H1 (cell line): ENCODE measurements around the gene C1RL. TPM values are rescaled to one million over a fixed set of nuclear protein-coding genes. Genes with fewer than 3 reads are reported as not detected.

Experiments
- CTCF ChIA-PET: fragments of 300-600 bp; sonication (Branson Sonifier 250); formaldehyde crosslinking; loops from one replicate; lab custom pipeline; 2021; ENCODE audit not compliant: partially characterized antibody; lab: Charles Lee
- POLR2A ChIA-PET: fragments of 300-600 bp; sonication (Branson Sonifier 250); formaldehyde crosslinking; loops from one replicate; lab custom pipeline; 2021; ENCODE audit warnings: inconsistent platforms; ENCODE audit not compliant: partially characterized antibody; lab: Charles Lee
- DNase-seq, 2 experiments: peaks; one replicate each; pipeline versions ENCODE4 v3.0.0 to v3.0.0-alpha.2; 2010 to 2022; ENCODE audit warnings: low spot score in 2 of 2, low read depth in 1 of 2, mixed read lengths in 1 of 2
- FAIRE-seq: peaks from 2 replicates; lab custom pipeline; 2011; peaks lifted over from hg19 to GRCh38; lab: Jason Lieb, UNC
- H2AFZ ChIP-seq: 2 replicates; pipeline ENCODE4 v1.8.1; 2012; ENCODE audit warnings: low read length, inconsistent platforms
- H2AK5ac ChIP-seq: 2 replicates; pipeline ENCODE4 v1.6.1; 2013; ENCODE audit warnings: low read depth, low read length
- H2BK120ac ChIP-seq: replicated peaks from 2 replicates; pipeline ENCODE3; 2013; ENCODE audit warnings: low read depth, low read length, inconsistent platforms
- H2BK12ac ChIP-seq: 2 replicates; pipeline ENCODE4 v1.6.1; 2013; ENCODE audit warnings: low read depth, low read length
- H2BK15ac ChIP-seq: 2 replicates; pipeline ENCODE4 v1.6.1; 2013; ENCODE audit warnings: low read length
- H2BK20ac ChIP-seq: 2 replicates; pipeline ENCODE4 v1.6.1; 2013; ENCODE audit warnings: low read length
- H2BK5ac ChIP-seq: 2 replicates; pipeline ENCODE4 v1.6.1; 2013; ENCODE audit warnings: low read depth, low read length
- H3K14ac ChIP-seq: 2 replicates; pipeline ENCODE4 v1.6.1; 2013; ENCODE audit warnings: inconsistent platforms; ENCODE audit not compliant: insufficient read length
- H3K18ac ChIP-seq: 2 replicates; pipeline ENCODE4 v1.6.1; 2013; ENCODE audit warnings: low read length; ENCODE audit errors: extremely low read depth
- H3K23ac ChIP-seq: 2 replicates; pipeline ENCODE4 v1.6.1; 2013; ENCODE audit warnings: inconsistent platforms; ENCODE audit not compliant: insufficient read length
- H3K23me2 ChIP-seq: 2 replicates; pipeline ENCODE4 v1.6.1; 2013; ENCODE audit warnings: low read depth, low read length
- H3K27ac ChIP-seq: 2 replicates; pipeline ENCODE4 v1.6.1; 2011; ENCODE audit warnings: low read depth, low read length, inconsistent platforms
- H3K27me3 ChIP-seq, 4 experiments: replicated peaks in 1 of 4; 1 replicate in 1 of 4; 2 replicates in 3 of 4; pipeline versions ENCODE4 v1.6.1 to v1.8.1; 2011 to 2013; ENCODE audit warnings: low read length in 3 of 4, mild to moderate bottlenecking in 3 of 4, inconsistent platforms in 2 of 4, mixed read lengths in 2 of 4, moderate library complexity in 1 of 4; ENCODE audit not compliant: control insufficient read depth in 3 of 4, insufficient read depth in 3 of 4; ENCODE audit errors: extremely low read depth in 1 of 4
- H3K36me3 ChIP-seq, 4 experiments: 2 replicates each; pipeline versions ENCODE4 v1.6.1 to v1.8.1; 2011 to 2013; ENCODE audit warnings: mild to moderate bottlenecking in 4 of 4, low read length in 3 of 4, moderate library complexity in 2 of 4, control low read depth in 1 of 4, inconsistent platforms in 1 of 4; ENCODE audit not compliant: insufficient read depth in 4 of 4, control insufficient read depth in 2 of 4
- H3K4ac ChIP-seq: replicated peaks from 2 replicates; pipeline ENCODE3; 2013; ENCODE audit warnings: low read length, low read depth, mixed read lengths, inconsistent platforms; ENCODE audit not compliant: insufficient read length
- H3K4me1 ChIP-seq, 4 experiments: replicated peaks in 1 of 4; 1 replicate in 1 of 4; 2 replicates in 3 of 4; pipeline versions ENCODE4 v1.6.1 to v1.8.1; 2011 to 2013; ENCODE audit warnings: low read length in 3 of 4, inconsistent platforms in 2 of 4, mixed read lengths in 1 of 4; ENCODE audit not compliant: insufficient read depth in 4 of 4, control insufficient read depth in 3 of 4
- H3K4me2 ChIP-seq, 2 experiments: 2 replicates each; pipeline versions ENCODE4 v1.6.1 to v1.8.1; 2011 to 2013; ENCODE audit warnings: low read depth in 2 of 2, low read length in 2 of 2, control low read depth in 1 of 2, inconsistent platforms in 1 of 2, mild to moderate bottlenecking in 1 of 2; ENCODE audit not compliant: insufficient read depth in 1 of 2
- H3K4me3 ChIP-seq, 4 experiments: fragments of 200-600, 300-600 bp in 1 of 4; sonication (generic), shearing (Covaris generic), sonication (Bioruptor Twin) in 1 of 4; 2 replicates each; pipeline versions ENCODE4 v1.5.1 to v1.8.1; 2011 to 2016; ENCODE audit warnings: low read length in 4 of 4, low read depth in 3 of 4, control low read depth in 2 of 4, inconsistent platforms in 2 of 4, mild to moderate bottlenecking in 2 of 4, mixed read lengths in 1 of 4, moderate library complexity in 1 of 4; ENCODE audit not compliant: insufficient read depth in 2 of 4; ENCODE audit errors: extremely low read depth in 1 of 4
- H3K56ac ChIP-seq: replicated peaks from 2 replicates; pipeline ENCODE3; 2013; ENCODE audit warnings: low read depth, mild to moderate bottlenecking, mixed read lengths, low read length, inconsistent platforms; ENCODE audit not compliant: insufficient read length
- H3K79me1 ChIP-seq: 2 replicates; pipeline ENCODE4 v1.6.1; 2013; ENCODE audit warnings: low read depth, low read length, control low read depth
- H3K79me2 ChIP-seq, 2 experiments: 2 replicates each; pipeline versions ENCODE4 v1.6.1 to v1.8.1; 2012 to 2013; ENCODE audit warnings: low read length in 2 of 2, mild to moderate bottlenecking in 2 of 2, inconsistent platforms in 1 of 2; ENCODE audit not compliant: insufficient read depth in 2 of 2, control insufficient read depth in 1 of 2
- H3K9ac ChIP-seq, 4 experiments: replicated peaks in 1 of 4; 1 replicate in 1 of 4; 2 replicates in 3 of 4; pipeline versions ENCODE4 v1.6.1 to v1.8.1; 2011 to 2013; ENCODE audit warnings: low read depth in 3 of 4, low read length in 3 of 4, control low read depth in 2 of 4, mild to moderate bottlenecking in 2 of 4, moderate library complexity in 2 of 4, inconsistent platforms in 1 of 4; ENCODE audit errors: extremely low read depth in 1 of 4
- H3K9me3 ChIP-seq, 2 experiments: 2 replicates each; pipeline versions ENCODE4 v1.6.1 to v1.8.1; 2012 to 2013; ENCODE audit warnings: mild to moderate bottlenecking in 2 of 2, moderate library complexity in 2 of 2, control low read depth in 1 of 2, inconsistent platforms in 1 of 2, low read depth in 1 of 2, low read length in 1 of 2, mixed read lengths in 1 of 2; ENCODE audit not compliant: insufficient read depth in 2 of 2
- H4K20me1 ChIP-seq, 2 experiments: replicated peaks in 1 of 2; 2 replicates each; pipeline versions ENCODE3 to v1.8.1; 2011 to 2013; ENCODE audit warnings: inconsistent platforms in 2 of 2, low read length in 2 of 2, mild to moderate bottlenecking in 1 of 2; ENCODE audit not compliant: insufficient read depth in 2 of 2, control insufficient read depth in 1 of 2
- H4K5ac ChIP-seq: 2 replicates; pipeline ENCODE4 v1.6.1; 2013; ENCODE audit warnings: low read length, low read depth, mixed read lengths, inconsistent platforms; ENCODE audit not compliant: insufficient read length
- H4K8ac ChIP-seq: 2 replicates; pipeline ENCODE4 v1.8.0; 2013; ENCODE audit warnings: mild to moderate bottlenecking, moderate library complexity, low read length, inconsistent platforms; ENCODE audit not compliant: insufficient read depth; ENCODE audit errors: extremely low read depth
- H4K91ac ChIP-seq: replicated peaks from 2 replicates; pipeline ENCODE3; 2013; ENCODE audit warnings: low read length, mixed read lengths, inconsistent platforms; ENCODE audit not compliant: insufficient read length
- BACH1 ChIP-seq: IDR thresholded peaks from 2 replicates; pipeline ENCODE4 v1.6.1; 2012; ENCODE audit warnings: low read length, improper control_type of control experiment
- CHD1 ChIP-seq: IDR thresholded peaks from 2 replicates; pipeline ENCODE4 v1.6.1; 2012; ENCODE audit warnings: low read depth, low read length, improper control_type of control experiment
- CHD2 ChIP-seq: IDR thresholded peaks from 2 replicates; pipeline ENCODE4 v1.6.1; 2012; ENCODE audit warnings: low read length, improper control_type of control experiment
- HDAC6 ChIP-seq: IDR thresholded peaks from one replicate; pipeline ENCODE4 v1.7.1; 2012; ENCODE audit warnings: low read depth, mild to moderate bottlenecking, inconsistent platforms, low read length, moderate library complexity
- JUN ChIP-seq: IDR thresholded peaks from 2 replicates; pipeline ENCODE4 v1.6.1; 2011; ENCODE audit warnings: low read depth, mild to moderate bottlenecking, improper control_type of control experiment, low read length
- RAD21 ChIP-seq, 2 experiments: IDR thresholded peaks in 1 of 2; conservative IDR thresholded peaks in 1 of 2; 2 replicates each; pipeline ENCODE4 v1.6.1; 2011; ENCODE audit warnings: low read depth in 2 of 2, low read length in 2 of 2, improper control_type of control experiment in 1 of 2, inconsistent platforms in 1 of 2, mild to moderate bottlenecking in 1 of 2, moderate library complexity in 1 of 2
- SIX5 ChIP-seq: IDR thresholded peaks from 2 replicates; pipeline ENCODE4 v1.6.1; 2011; ENCODE audit warnings: mild to moderate bottlenecking, low read depth, low read length
- SP4 ChIP-seq: IDR thresholded peaks from 2 replicates; pipeline ENCODE4 v1.6.1; 2012; ENCODE audit warnings: low read length, inconsistent platforms
- TAF7 ChIP-seq: optimal IDR thresholded peaks from 2 replicates; pipeline ENCODE3; 2011; ENCODE audit warnings: low read depth, mild to moderate bottlenecking, inconsistent platforms, low read length, moderate library complexity, borderline replicate concordance
- WGBS, 2 experiments: shearing (Covaris generic) in 1 of 2; methylation state at CpG; one replicate each; pipeline versions ENCODE4 v1.1.6 to v1.1.7; 2013 to 2015; ENCODE audit warnings: low lambda C conversion rate in 2 of 2, mixed read lengths in 2 of 2, inconsistent platforms in 1 of 2, low coverage in 1 of 2, missing lambda C conversion rate in 1 of 2; ENCODE audit not compliant: insufficient replicate concordance in 2 of 2, insufficient coverage in 1 of 2, insufficient read length in 1 of 2; ENCODE audit errors: extremely low coverage in 1 of 2, missing lambda C conversion rate in 1 of 2; 5-methylcytosine and 5-hydroxymethylcytosine counted together
- polyA plus RNA-seq, 7 experiments: library from polyadenylated mRNA; depleted of rRNA in 3 of 7; stranded (reverse) in 5 of 7; unstranded in 2 of 7; fragments of >200 nt in 5 of 7; fragments of 200-250 nt in 2 of 7; gene quantifications; 1 replicate in 5 of 7; 2 replicates in 1 of 7; 4 replicates in 1 of 7; pipeline versions ENCODE4 v1.2.1 to v1.2.3, GENCODE V29; 2011 to 2013; ENCODE audit warnings: missing spikeins in 2 of 7, mixed read lengths in 2 of 7
- total RNA-seq: library from RNA; stranded (reverse); fragmentation: NEBNext Ultra II Directional; extraction: Animal tissue kit (Norgen Biotek cat#: 25700); gene quantifications from 2 replicates; pipeline ENCODE4 v1.2.1, GENCODE V29; 2021

Gene C1RL
- total and polyA plus RNA-seq, 2 of the 8 experiments (the other 6 are each of a cell fraction or from before 2014, with no cell fraction given): 11.4 to 15.5 TPM

DNA sequence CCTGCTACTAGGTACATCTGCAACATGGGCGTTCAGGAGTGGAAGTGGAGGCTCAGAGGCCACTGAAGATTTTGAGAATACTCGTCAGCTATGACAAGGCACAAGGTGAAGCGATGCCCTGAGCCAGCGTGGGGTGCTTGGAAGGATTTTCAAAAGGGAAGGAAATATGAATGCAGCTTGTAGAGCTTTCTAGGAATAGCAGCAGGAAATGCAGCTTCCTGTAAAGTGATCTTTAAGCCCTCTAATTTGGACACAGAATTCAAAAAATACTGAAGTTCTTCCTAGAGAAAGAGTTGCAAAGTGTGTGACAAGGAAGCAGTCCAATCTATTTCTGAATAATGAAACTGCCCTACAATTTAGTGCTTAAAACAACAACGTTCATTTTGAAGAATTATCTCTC lies 61.7 kb downstream of the C1RL start:
- no peak overlapping the region for H4K91ac ChIP-seq
- H3K14ac ChIP-seq: no peak overlapping the region
- no peak overlapping the region for H3K18ac ChIP-seq
- H4K20me1 ChIP-seq: no peaks in the 10 kb centered on the region
- no peak overlapping the region for H2BK5ac ChIP-seq
- H3K27ac ChIP-seq: no peak overlapping the region
- H3K23ac ChIP-seq: no peak overlapping the region
- H3K9me3 ChIP-seq: no peaks in the 10 kb centered on the region
- no peak overlapping the region for H2BK20ac ChIP-seq
- H2AK5ac ChIP-seq: no peak overlapping the region
- H3K27me3 ChIP-seq: no peaks in the 10 kb centered on the region
- H3K56ac ChIP-seq: no peak overlapping the region
- H3K4me3 ChIP-seq: no peak overlapping the region
- H4K5ac ChIP-seq: no peak overlapping the region
- H3K79me2 ChIP-seq: no peaks in the 10 kb centered on the region
- DNase-seq (no peak), FAIRE-seq (no peak)
- H3K4me2 ChIP-seq: no peak overlapping the region
- H2BK15ac ChIP-seq: no peak overlapping the region
- H3K9ac ChIP-seq: no peak overlapping the region
- no peak overlapping the region for H3K4ac ChIP-seq
- CTCF ChIA-PET: interaction anchor here (0.9 to 3.2 kb wide), 4 partner anchors 62 to 356 kb away, joined by 3 to 11 read pairs (median 3); partner anchors contain the start of gene C1RL
- no peaks in the 10 kb centered on the region for H3K79me1 ChIP-seq
- no peak overlapping the region for H2AFZ ChIP-seq
- H3K4me1 ChIP-seq: no peaks in the 10 kb centered on the region
- POLR2A ChIA-PET: interaction anchor here (1.5 to 4.1 kb wide), 3 partner anchors 70 to 103 kb away, joined by 4 to 9 read pairs (median 4); partner anchors contain the start of genes C12orf57 and RNU7-1
- H3K36me3 ChIP-seq: no peaks in the 10 kb centered on the region
- H2BK120ac ChIP-seq: no peak overlapping the region
- no peak overlapping the region for H2BK12ac ChIP-seq
- H3K23me2 ChIP-seq: no peaks in the 10 kb centered on the region
- WGBS, 2 experiments: 85% methylated on average over 5 of the region's 5 CpGs; no CpG with 5 or more reads in 1 of the 2 experiments
- no peak overlapping the region for H4K8ac ChIP-seq
- TF ChIP-seq HDAC6: no peak
- no peak for TF ChIP-seq CHD1
- TF ChIP-seq RAD21 (IDR thresholded peaks at IDR 0.05 in 1 of 2, conservative IDR thresholded peaks at IDR 0.05 in 1 of 2; ENCODE audit: low read depth in 2 of 2, low read length in 2 of 2): no peak
- no peak for TF ChIP-seq TAF7
- TF ChIP-seq CHD2: no peak
- no peak for TF ChIP-seq SIX5
- TF ChIP-seq SP4: no peak
- TF ChIP-seq BACH1: no peak
- no peak for TF ChIP-seq JUN
